Right lobe of liver (tissue), 6 donors: ENCODE data around the gene DGKE. TPM values are rescaled to one million over a fixed set of nuclear protein-coding genes. Genes with fewer than 3 reads are reported as not detected.
A peak's percentile ranks its signal among the peaks of the same experiment; 100 is the strongest.

Experiments
- ATAC-seq, 4 donors: fragments of 200-7000 bp; cut with Tn5 transposase; one replicate each; pipeline ENCODE4 v1.9.1; 2020; ENCODE audit warnings: mild to moderate bottlenecking in 4 of 4, moderate library complexity in 4 of 4
- DNase-seq, 3 donors: peaks; one replicate each; pipeline ENCODE4 v3.0.0-alpha.2; 2020
- H3K27ac ChIP-seq, 3 donors: fragments of 200-600 bp; one replicate each; pipeline ENCODE4 v1.8.0; 2022
- H3K27me3 ChIP-seq, 2 donors: fragments of 200-600 bp; one replicate each; pipeline ENCODE4 v1.8.0; 2022
- H3K36me3 ChIP-seq, 4 donors: fragments of 200-600 bp; sonication (generic) in 1 of 4; one replicate each; pipeline versions ENCODE4 v1.5.1 to v1.8.0; 2017 to 2022; ENCODE audit warnings: control low read depth in 1 of 4
- H3K4me1 ChIP-seq, 4 donors: fragments of 200-600 bp; sonication (generic) in 1 of 4; one replicate each; pipeline versions ENCODE4 v1.5.1 to v1.8.0; 2017 to 2022; ENCODE audit warnings: control low read depth in 1 of 4
- H3K4me3 ChIP-seq, 3 donors: fragments of 200-600 bp; one replicate each; pipeline ENCODE4 v1.8.0; 2022
- H3K9me3 ChIP-seq, 4 donors: fragments of 200-600 bp; sonication (generic) in 1 of 4; one replicate each; pipeline versions ENCODE4 v1.5.1 to v1.8.0; 2017 to 2022; ENCODE audit warnings: control low read depth in 1 of 4
- POLR2A ChIP-seq: fragments of 450-650 bp; IDR thresholded peaks from one replicate; pipeline ENCODE4 v1.6.1; 2017; ENCODE audit warnings: antibody characterized with exemption, mild to moderate bottlenecking
- WGBS: methylation state at CpG from one replicate; pipeline ENCODE4 v1.1.6; 2018; ENCODE audit warnings: low coverage, low lambda C conversion rate; ENCODE audit not compliant: insufficient coverage; ENCODE audit errors: missing lambda C conversion rate; 5-methylcytosine and 5-hydroxymethylcytosine counted together
- intact Hi-C, 2 donors: fragments of 100-400 bp; cut with DNase I; formaldehyde crosslinking; loops; one replicate each; pipeline versions ENCODE4 v1.11.2 to v1.14.1; 2022
- total RNA-seq, 6 experiments: library from RNA; depleted of rRNA in 2 of 6; stranded (reverse); fragments of >200 nt in 2 of 6; fragmentation: NEBNext Ultra II Directional in 3 of 6; extraction: Animal tissue kit (Norgen Biotek cat#: 25700) in 3 of 6; gene quantifications; one replicate each; pipeline versions ENCODE4 v1.1.0 to v1.2.4, GENCODE V29; 2016 to 2023
- TF ChIP-seq, protein P1 (sequence below), 4 donors: fragments of 200-600 bp in 3 of 4; fragments of 450-650 bp in 1 of 4; IDR thresholded peaks; one replicate each; pipeline versions ENCODE4 v1.5.1 to v1.8.0; 2016 to 2022; ENCODE audit warnings: antibody characterized with exemption in 4 of 4, mild to moderate bottlenecking in 2 of 4
- donor health status: DM: no; HTN: yes; CAD: no.
- donor health status: DM: no; HTN: no; CAD: no.
- donor health status: DM: no; HTN: no; CAD: no.
- donor health status: DM: no; HTN: yes; CAD: no.
- donor health status: DM: no; HTN: yes; CAD: no.

Gene DGKE
- total RNA-seq, 6 experiments from 2014 or later, result 2.2 to 10.4 (median 3.4) TPM

DNA sequence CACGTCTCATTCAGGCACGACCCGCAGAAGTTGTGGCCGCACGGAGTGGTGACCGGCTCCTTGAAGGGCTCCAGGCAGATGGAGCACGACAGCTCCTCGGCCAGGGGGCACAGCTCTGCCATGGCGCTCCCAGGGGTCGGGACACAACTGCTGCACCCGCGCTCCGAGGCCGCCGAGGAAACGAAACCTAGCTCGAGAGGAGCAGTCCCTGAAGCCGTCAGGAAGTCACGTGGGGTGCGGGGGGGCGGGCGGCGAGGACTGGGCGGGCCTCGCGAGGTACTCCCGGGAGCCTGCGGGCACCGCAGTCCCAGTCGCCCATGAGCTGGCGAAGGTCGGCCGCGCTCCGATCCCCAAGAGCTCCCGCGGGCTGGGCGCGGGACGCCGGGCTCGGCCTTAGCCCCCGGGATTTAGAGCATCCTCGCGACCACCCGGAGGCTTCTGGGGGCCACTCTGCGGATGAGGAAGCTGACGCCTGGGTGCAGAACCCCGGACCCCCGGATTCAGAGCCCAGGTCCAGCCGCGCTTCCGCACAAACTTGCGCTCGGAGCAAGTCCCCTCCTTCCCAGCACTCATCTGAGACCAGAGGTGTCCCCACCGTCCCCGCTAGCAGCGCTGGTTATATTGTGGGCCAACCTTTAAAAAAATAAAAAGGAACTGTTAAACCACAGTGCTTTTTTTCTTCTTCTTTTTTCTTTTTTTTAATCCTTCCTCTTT lies 80.1 kb downstream of the DGKE start, which contains the start of gene TRIM25:
Gene TRIM25 (minus strand): TSS at position 183 of the 714 bp plus-strand sequence. CDS start 61 bp downstream, at position 122.
- peak; percentile 74 to 87 (median 81) for ATAC-seq
- Histone ChIP-seq H3K4me3 (peak within 1 kb of the TSS; percentile 72 to 94 (median 82)), H3K4me1 (peaks cover 0 to 44% (median 19%) of the 10 kb centered on the region in 4 donors), H3K9me3 (no peaks in the 10 kb centered on the region), H3K27ac (peak within 1 kb of the TSS; percentile 87 to 94 (median 94)), H3K27me3 (no peaks in the 10 kb centered on the region), H3K36me3 (no peaks in the 10 kb centered on the region)
- TF ChIP-seq, protein P1, sequence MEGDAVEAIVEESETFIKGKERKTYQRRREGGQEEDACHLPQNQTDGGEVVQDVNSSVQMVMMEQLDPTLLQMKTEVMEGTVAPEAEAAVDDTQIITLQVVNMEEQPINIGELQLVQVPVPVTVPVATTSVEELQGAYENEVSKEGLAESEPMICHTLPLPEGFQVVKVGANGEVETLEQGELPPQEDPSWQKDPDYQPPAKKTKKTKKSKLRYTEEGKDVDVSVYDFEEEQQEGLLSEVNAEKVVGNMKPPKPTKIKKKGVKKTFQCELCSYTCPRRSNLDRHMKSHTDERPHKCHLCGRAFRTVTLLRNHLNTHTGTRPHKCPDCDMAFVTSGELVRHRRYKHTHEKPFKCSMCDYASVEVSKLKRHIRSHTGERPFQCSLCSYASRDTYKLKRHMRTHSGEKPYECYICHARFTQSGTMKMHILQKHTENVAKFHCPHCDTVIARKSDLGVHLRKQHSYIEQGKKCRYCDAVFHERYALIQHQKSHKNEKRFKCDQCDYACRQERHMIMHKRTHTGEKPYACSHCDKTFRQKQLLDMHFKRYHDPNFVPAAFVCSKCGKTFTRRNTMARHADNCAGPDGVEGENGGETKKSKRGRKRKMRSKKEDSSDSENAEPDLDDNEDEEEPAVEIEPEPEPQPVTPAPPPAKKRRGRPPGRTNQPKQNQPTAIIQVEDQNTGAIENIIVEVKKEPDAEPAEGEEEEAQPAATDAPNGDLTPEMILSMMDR (IDR thresholded peaks at IDR 0.05), result no peak
- peak; percentile 99 for TF ChIP-seq POLR2A
- 0% methylated on average over 9 of the region's 58 CpGs for WGBS
- peak; percentile 96 to 98 (median 97) for DNase-seq
- intact Hi-C loops, result no loop called here

DNA sequence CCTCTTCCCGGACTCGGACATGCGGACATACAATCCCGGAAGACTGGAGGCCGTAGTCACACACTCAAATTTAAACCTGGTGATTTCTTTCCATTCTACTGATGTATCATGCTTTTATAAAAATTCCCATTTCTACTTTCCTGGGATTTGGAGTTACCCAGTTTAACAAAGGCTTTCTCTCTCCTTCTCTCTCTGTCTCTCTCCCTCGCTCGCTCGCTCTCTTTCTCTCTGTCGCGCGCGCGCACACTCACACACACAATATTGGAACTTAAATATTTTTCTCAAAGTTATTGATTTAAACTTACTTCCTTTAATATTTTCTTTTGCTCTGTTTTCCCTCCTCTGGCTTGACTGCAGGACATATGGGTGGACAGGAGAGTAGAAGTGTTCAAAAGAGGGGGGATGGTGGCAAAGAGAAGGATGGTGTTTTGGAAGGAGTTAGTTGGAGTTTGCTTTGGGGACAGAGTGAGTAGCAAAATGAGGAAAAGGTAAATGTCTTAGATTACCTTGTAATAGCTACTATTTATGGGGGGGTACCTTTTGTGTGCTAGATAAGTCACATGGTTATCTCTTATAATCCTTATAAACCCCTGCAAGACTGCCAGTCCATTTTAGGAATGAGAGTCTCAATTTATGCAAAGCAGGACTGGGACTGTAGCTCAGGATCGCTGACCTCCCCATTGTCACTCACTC lies 80.8 kb downstream of the DGKE start:
- intact Hi-C loops, result no loop called here
- WGBS, result 9% methylated on average over 14 of the region's 14 CpGs

DNA sequence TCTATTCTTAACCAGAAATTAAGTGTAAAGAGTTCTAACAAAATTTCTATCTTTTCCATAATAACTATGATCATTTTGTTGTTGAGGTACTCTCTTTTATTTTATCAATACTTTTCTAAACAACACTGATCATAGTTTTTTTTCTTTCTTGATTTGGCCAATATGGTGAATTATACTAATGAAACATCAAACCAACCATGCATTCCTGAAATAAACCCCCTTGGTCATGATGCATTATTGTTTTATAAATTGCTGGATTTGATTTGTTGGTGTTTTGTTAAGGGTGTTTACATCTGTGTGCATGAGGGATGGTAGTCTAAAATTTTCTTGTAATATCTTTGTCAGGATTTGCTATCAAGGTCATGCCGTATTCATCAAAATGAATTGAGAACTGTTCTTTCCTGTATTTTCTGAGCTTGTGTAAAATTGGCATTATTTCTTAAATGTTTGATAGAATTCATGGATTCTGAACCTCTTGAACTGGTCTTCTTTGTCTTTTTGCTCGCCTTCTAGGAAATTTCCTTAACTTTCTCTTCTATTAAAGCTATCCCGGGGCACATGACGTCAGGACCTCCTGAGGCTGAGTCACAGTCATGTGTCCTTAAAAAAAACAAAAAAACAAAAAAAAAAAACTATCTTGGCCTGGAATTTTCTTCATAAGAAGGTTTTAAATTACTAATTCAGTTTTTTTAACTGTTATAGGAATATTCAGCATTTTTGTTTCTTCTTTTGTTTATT lies 83.8 kb downstream of the DGKE start:
- no peak for TF ChIP-seq POLR2A
- TF ChIP-seq, protein P1 (IDR thresholded peaks at IDR 0.05), result no peak
- no peaks in the 10 kb centered on the region for H3K9me3 ChIP-seq
- DNase-seq (no peak), ATAC-seq (no peak)
- H3K4me1 ChIP-seq, result peaks cover 0 to 14% (median 5%) of the 10 kb centered on the region in 4 donors
- H3K27ac ChIP-seq, result no peak overlapping the region
- intact Hi-C loops, result no loop called here
- 70% methylated on average over 4 of the region's 4 CpGs for WGBS
- H3K27me3 ChIP-seq, result no peaks in the 10 kb centered on the region
- H3K36me3 ChIP-seq, result no peaks in the 10 kb centered on the region
- H3K4me3 ChIP-seq, result no peak overlapping the region

More for the DNA sequence above, 80.8 kb downstream of the DGKE start:
- TF ChIP-seq, protein P1 (IDR thresholded peaks at IDR 0.05), result no peak
- TF ChIP-seq POLR2A, result no peak
- Histone ChIP-seq H3K4me3 (peak overlapping the region; percentile 72 to 94 (median 82)), H3K27me3 (no peaks in the 10 kb centered on the region), H3K36me3 (no peaks in the 10 kb centered on the region), H3K27ac (peak overlapping the region; percentile 87 to 94 (median 94)), H3K9me3 (no peaks in the 10 kb centered on the region), H3K4me1 (peaks cover 0 to 37% (median 16%) of the 10 kb centered on the region in 4 donors)
- ATAC-seq (no peak), DNase-seq (peak in 1 of 3 donors; percentile 45)

DNA sequence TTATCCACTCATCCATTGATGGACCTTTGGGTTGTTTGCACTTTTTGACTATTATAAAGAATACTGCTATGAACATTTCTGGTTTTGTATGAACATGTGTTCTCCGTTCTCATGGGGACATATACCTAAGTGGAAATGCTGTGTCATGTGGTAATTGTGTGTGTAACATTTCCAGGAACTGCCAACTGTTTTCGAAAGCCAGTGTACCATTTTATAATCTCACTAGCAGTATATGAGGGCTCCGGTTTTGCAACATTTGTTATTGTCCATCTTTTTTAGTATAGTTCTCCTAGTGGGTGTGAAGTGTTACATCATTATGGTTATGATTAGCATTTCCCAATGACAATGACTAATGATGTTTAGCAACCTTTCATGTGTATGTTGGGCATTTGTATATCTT lies 85.0 kb downstream of the DGKE start:
- Histone ChIP-seq H3K27me3 (no peaks in the 10 kb centered on the region), H3K4me1 (peaks cover 0 to 14% (median 5%) of the 10 kb centered on the region in 4 donors), H3K27ac (no peak overlapping the region), H3K9me3 (no peaks in the 10 kb centered on the region), H3K36me3 (no peaks in the 10 kb centered on the region), H3K4me3 (no peak overlapping the region)
- intact Hi-C loops, result no loop called here
- TF ChIP-seq POLR2A, result no peak
- TF ChIP-seq, protein P1 (IDR thresholded peaks at IDR 0.05), result no peak
- 49% methylated on average over 3 of the region's 3 CpGs for WGBS
- ATAC-seq (no peak), DNase-seq (no peak)
